ENCODE results near the gene F12.
A peak's percentile ranks its signal among the peaks of the same experiment; 100 is the strongest.

GRCh38 chr5:177368869-177369644 lies 40.3 kb downstream of the F12 start:
- TF ChIP-seq POLR2A (IDR thresholded peaks at IDR 0.05; ENCODE audit: control extremely low read depth in 1 of 2, low read depth in 2 of 2, low read length in 2 of 2), result no peak
- TF ChIP-seq EP300 (IDR thresholded peaks at IDR 0.05; ENCODE audit: borderline replicate concordance in 1 of 2, low read depth in 2 of 2, low read length in 2 of 2), result no peak
- TF ChIP-seq, protein P1, sequence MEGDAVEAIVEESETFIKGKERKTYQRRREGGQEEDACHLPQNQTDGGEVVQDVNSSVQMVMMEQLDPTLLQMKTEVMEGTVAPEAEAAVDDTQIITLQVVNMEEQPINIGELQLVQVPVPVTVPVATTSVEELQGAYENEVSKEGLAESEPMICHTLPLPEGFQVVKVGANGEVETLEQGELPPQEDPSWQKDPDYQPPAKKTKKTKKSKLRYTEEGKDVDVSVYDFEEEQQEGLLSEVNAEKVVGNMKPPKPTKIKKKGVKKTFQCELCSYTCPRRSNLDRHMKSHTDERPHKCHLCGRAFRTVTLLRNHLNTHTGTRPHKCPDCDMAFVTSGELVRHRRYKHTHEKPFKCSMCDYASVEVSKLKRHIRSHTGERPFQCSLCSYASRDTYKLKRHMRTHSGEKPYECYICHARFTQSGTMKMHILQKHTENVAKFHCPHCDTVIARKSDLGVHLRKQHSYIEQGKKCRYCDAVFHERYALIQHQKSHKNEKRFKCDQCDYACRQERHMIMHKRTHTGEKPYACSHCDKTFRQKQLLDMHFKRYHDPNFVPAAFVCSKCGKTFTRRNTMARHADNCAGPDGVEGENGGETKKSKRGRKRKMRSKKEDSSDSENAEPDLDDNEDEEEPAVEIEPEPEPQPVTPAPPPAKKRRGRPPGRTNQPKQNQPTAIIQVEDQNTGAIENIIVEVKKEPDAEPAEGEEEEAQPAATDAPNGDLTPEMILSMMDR (IDR thresholded peaks at IDR 0.05; ENCODE audit: control extremely low read depth in 1 of 3, insufficient read depth in 1 of 3, low read depth in 1 of 3, low read length in 3 of 3), result peak in 2 of 3 experiments; percentile 48 to 73; a peak in 3 of 4 replicates
- TF ChIP-seq YY1 (IDR thresholded peaks at IDR 0.05; ENCODE audit: low read depth, low read length), result no peak
- no peak for TF ChIP-seq CHD2 (IDR thresholded peaks at IDR 0.05; ENCODE audit: low read length)
- TF ChIP-seq ATF3 (IDR thresholded peaks at IDR 0.05; ENCODE audit: insufficient read depth, low read depth, low read length), result no peak
- TF ChIP-seq GABPA (IDR thresholded peaks at IDR 0.05; ENCODE audit: borderline replicate concordance, insufficient read depth, low read length), result no peak
- TF ChIP-seq ATF2 (IDR thresholded peaks at IDR 0.05; ENCODE audit: low read length), result no peak
- no peak for TF ChIP-seq HDAC2 (IDR thresholded peaks at IDR 0.05; ENCODE audit: borderline replicate concordance in 1 of 2, low read depth in 2 of 2, low read length in 2 of 2)
- no peak for TF ChIP-seq TAF1 (IDR thresholded peaks at IDR 0.05; ENCODE audit: low read depth, low read length)
- no peak for TF ChIP-seq CHD1 (IDR thresholded peaks at IDR 0.05; ENCODE audit: low read depth, low read length)
- TF ChIP-seq POLR2AphosphoS5 (IDR thresholded peaks at IDR 0.05; ENCODE audit: low read depth, low read length), result no peak
- no peak for TF ChIP-seq JUND (IDR thresholded peaks at IDR 0.05; ENCODE audit: low read length)
